ENCODE data around the gene UNC79. TPM values are rescaled to one million over a fixed set of nuclear protein-coding genes. Genes with fewer than 3 reads are reported as not detected.

UNC79 gene
- total RNA-seq, 4 donors from 2014 or later, result 0.06 to 0.24 (median 0.19) TPM; not detected in 1

DNA sequence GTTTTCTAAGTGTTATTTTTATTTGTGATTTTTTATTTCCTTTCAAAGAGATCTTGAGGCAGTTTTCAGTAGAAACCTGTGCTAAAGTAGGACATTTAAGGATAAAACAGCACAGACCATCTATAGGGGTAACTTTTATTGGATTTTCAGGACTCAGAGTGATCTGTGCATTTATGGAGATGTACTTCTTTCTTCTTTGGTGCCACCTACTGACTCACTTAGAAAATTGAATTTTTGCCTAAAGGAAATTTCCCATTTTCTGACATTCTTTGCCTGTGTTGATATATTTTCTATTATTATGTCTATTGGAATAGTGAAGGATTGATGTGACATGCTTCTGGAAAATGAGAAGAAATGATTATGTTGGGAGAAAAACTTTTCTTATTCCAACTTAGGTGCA, 113.0 kb downstream of the UNC79 start:
- TF ChIP-seq, protein P1, sequence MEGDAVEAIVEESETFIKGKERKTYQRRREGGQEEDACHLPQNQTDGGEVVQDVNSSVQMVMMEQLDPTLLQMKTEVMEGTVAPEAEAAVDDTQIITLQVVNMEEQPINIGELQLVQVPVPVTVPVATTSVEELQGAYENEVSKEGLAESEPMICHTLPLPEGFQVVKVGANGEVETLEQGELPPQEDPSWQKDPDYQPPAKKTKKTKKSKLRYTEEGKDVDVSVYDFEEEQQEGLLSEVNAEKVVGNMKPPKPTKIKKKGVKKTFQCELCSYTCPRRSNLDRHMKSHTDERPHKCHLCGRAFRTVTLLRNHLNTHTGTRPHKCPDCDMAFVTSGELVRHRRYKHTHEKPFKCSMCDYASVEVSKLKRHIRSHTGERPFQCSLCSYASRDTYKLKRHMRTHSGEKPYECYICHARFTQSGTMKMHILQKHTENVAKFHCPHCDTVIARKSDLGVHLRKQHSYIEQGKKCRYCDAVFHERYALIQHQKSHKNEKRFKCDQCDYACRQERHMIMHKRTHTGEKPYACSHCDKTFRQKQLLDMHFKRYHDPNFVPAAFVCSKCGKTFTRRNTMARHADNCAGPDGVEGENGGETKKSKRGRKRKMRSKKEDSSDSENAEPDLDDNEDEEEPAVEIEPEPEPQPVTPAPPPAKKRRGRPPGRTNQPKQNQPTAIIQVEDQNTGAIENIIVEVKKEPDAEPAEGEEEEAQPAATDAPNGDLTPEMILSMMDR (IDR thresholded peaks at IDR 0.05), result no peak
- ATAC-seq (ENCODE audit: low FRiP score) (no peak), DNase-seq (ENCODE audit: low spot score) (no peak)

DNA sequence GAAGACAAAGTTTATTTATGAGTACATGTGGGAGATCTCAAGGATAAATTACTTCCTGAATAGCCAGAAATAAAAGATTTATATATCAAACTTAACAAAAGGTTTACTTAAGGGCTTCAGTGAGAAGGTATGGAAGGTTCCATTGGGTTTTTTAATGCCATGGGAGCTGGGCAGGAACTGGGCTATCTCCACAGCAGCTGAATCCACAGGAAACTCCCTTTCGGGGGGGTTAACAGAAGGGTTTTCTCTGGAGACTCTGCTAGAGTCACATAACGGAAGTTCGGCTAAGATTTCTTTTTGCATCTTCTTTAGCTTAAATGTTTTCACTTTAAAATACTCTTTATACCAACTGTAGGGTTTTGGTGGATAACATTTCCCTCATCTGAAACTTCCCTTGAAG, 113.5 kb downstream of the UNC79 start:
- ATAC-seq (ENCODE audit: low FRiP score), result no peak
- no peak for DNase-seq (ENCODE audit: low spot score)
- TF ChIP-seq, protein P1 (IDR thresholded peaks at IDR 0.05), result no peak

DNA sequence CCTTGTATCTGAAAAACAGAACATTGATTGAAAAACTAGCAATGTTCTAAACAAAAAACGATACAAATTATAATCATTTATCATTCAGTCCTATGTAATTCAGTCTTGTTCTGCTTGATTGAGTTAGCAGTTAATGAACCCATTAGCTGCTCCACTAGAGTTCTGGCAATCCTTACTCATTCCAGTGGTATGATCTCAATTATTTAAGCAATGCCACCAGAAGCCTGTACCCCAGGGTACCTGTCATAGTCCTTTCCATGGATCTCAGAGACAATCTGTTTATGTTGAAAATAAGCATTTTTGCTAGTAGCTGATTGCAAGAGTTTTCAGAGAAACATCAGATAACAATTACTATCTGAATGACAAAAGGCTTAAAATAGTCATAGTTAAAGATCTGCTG, 115.9 kb downstream of the UNC79 start:
- TF ChIP-seq, protein P1 (IDR thresholded peaks at IDR 0.05), result no peak
- DNase-seq (ENCODE audit: low spot score) (no peak), ATAC-seq (ENCODE audit: low FRiP score) (no peak)

DNA sequence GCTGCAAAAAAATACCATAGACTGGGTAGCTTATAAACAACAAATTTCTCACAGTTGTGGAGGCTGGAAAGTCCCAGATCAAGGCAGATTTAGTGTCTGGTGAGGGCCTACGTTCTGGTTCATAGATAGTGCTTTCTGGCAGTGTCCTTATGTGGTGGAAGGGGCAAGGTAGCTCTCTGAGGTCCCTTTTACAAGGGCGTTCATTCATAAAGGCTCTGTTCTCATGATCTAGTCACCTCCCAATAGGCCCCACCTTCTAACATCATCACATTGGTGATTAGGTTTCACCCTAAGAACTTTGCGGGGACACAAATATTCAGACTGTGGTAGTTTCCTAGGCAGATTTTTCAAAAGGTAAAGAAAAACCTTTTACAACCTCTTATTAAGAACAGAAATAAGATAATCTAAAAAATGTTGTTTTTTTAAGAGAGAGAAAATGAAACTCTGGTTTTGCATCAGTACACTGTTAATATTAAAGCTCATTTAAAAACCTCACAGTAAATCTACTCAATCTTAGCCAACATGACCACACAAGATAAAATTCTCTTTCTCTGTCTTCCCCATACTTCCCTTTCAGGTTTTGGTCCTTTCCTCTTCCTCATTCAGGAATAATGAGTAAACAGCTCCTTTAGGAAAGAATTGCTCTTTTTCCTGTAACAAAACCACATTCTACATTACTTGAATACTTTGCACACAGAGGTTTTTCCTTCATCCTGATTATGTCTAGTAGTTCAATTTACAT, 117.5 kb downstream of the UNC79 start:
- ATAC-seq (ENCODE audit: low FRiP score), result no peak
- TF ChIP-seq, protein P1 (IDR thresholded peaks at IDR 0.05), result no peak
- no peak for DNase-seq (ENCODE audit: low spot score)

DNA sequence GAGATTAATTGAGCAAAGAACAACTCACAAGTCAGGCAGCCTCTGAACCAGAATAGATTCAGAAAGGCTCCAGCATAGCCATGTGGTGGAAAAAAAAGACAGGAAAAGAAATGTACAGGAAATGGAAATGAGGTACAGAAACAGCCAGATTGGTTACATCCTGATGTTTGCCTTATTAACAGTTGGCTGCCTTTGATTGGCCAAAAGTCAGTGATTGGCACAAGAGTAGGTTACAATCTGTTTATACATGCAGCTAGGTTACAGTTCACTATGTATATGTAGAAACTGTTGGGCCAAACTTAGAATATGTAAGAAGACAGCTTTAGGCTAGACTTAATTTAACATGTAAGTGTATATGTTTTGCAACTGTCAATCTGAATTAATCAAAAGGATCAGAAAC, 118.9 kb downstream of the UNC79 start:
- TF ChIP-seq, protein P1 (IDR thresholded peaks at IDR 0.05), result no peak
- DNase-seq (ENCODE audit: low spot score) (no peak), ATAC-seq (ENCODE audit: low FRiP score) (no peak)

DNA sequence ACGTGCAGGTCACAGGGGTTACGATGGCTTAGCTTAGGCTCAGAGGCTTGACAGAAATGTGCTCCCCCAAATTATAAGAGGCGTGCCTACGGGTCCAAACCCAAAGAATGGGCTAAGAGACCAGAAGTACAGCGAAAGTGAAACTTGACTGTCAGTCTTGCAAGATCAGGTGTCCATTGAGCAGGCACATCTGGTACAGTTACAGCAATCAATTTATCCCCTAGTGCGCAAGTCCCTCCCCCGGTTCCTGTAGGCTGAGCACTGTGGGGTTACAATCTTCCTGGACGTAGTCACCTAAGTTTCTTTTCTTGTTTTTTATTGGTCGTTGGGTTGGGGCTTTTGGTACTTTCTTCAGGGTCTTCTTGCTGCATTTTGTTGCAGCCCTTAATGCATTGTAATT, 134.2 kb downstream of the UNC79 start:
- TF ChIP-seq, protein P1 (IDR thresholded peaks at IDR 0.05), result no peak
- DNase-seq (ENCODE audit: low spot score), result no peak
- ATAC-seq (ENCODE audit: low FRiP score), result no peak

DNA sequence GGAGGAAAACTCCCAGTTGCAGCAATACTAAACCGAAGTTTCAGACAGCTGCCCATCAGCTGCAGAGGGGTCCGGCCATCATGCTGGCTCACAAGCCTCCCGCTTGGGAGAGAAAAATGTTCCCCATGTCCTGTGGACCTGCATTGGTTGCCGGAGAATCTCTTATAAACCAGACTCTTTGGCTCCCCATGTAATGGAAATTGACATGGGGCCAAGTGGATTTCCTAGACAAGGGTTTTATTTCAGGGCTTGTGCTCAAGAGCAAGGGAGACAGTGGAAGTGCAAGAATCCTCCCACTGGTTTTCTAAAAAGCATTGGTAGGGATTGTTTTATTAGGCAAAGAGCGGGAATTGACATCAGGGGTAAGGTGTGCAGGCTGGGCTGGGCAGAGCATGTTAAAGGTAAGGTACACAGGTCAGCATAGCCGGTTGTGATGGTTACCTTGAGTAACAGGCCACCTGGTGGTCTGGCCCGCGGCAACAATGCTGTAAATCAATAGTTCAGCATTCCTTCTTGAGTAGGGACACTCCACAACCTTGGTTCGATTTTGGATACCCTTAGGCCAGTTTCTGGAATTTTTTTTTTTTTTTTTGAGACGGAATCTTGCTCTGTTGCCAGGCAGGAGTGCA, 135.4 kb downstream of the UNC79 start:
- TF ChIP-seq, protein P1 (IDR thresholded peaks at IDR 0.05), result no peak
- ATAC-seq (ENCODE audit: low FRiP score), result no peak
- DNase-seq (ENCODE audit: low spot score), result no peak

All from omental fat pad (tissue), 4 donors.